Measurements from ENCODE around the gene SLC19A3.
"Not testable (repeated sequence)": the region's sequence is repeated elsewhere in the genome, so short reads cannot be mapped to it uniquely, and the experiment has no call there.

The SLC19A3 gene

DNA sequence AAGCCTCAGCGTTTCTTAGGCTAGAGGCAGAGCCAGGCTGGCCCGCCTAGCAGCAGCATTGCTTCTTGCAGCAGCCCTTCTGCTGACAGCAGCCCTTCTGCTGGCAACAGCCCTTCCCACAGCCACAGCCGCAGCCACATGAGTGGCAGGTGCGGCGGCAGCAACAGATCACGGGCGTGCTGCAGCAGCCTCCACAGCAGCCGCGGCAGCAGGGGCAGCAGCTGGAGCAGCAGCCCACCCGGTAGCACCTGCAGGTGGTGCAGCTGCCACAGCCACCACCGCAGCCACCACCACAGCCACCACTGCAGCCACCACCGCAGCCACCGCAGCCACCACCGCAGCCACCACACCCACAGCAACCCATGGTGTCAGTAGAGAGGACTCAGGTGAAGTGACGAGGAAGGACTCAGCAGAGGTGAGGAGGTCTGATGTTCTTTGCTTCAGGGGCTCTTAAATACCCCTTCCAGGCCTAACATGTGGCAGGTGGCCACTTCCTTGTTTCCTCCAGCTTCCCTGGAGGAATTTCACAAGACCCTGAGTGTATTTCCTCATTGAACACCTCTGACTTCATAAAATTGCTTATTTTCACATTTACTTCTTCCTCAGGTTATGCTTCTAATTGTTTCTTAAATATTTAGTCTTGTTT, 6.7 kb upstream of the SLC19A3 start, which contains the start of gene SCYGR6:
Gene SCYGR6, minus strand, starts transcription at position 364 of the 646 bp plus-strand sequence. Its CDS starts 0 bp downstream, at position 364.
- DNase-seq (ENCODE audit: low read depth in 1 of 2, low spot score in 1 of 2) = no peak
- no peak for TF ChIP-seq JUND (IDR thresholded peaks at IDR 0.05; ENCODE audit: low read depth)
- in situ Hi-C loops (cut with HindIII; ENCODE audit: low pct_unique_long_range_greater_than_20kb, low sequenced_read_pairs) = no loop called here

DNA sequence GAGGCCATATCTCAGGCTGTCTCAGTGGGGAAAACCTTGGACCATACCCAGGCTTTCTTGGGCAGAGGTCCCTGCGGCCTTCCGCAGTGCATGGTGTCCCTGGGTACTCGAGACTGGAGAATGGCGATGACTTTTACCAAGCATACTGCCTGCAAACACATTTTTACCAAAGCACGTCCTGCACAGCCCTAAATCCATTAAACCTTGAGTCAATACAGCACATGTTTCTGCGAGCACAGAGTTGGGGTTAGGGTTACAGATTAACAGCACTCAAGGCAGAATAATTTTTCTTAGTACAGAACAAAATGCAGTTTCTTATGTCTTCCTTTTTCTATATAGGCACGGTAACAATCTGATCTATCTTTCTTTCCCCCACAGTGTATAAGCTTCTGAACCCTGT, 5.0 kb upstream of the SLC19A3 start:
- DNase-seq (ENCODE audit: low read depth in 1 of 2, low spot score in 1 of 2); in situ Hi-C loops (cut with HindIII; ENCODE audit: low pct_unique_long_range_greater_than_20kb, low sequenced_read_pairs): not testable (repeated sequence)

DNA sequence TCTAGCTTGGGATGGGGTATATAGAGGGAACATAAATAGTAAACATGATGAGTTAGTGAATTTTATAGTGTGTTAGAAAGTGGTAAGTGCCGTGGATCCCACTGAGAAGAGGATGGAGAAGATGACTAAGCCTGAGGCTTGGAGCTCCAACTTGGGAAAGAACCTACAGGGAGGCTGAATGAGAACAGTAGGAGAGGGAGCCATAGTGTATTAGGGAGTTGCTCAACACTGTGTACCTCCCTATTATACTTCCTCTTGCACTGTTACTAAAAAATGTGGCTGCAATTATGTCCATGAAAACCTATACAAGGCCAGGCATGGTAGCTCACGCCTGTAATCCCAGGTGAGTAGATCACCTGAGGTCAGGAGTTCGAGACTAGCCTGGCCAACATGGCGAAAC, 2.9 kb upstream of the SLC19A3 start:
- in situ Hi-C loops (cut with HindIII; ENCODE audit: low pct_unique_long_range_greater_than_20kb, low sequenced_read_pairs) = no loop called here
- no peak for DNase-seq (ENCODE audit: low read depth in 1 of 2, low spot score in 1 of 2)
- TF ChIP-seq JUND (IDR thresholded peaks at IDR 0.05; ENCODE audit: low read depth) = no peak

DNA sequence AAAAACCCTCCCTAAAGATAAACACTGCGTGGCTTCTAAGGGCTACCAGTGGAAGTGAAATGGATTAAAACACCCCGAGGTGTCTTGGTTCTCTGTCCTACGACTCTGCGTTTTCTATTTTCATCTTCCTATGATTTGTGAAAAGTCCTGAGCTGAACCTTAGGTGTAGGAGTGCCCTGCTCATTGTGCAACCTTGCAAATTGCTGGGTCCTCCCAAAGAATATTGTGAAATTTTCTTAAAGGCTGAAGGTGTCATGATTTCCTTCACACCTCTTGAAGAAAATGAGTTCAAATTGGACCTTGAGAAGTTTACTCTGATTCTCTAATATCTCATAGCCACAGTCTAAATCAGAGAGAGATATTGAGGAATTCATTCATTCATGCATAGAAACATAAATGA, 1.8 kb upstream of the SLC19A3 start:
- TF ChIP-seq JUND (IDR thresholded peaks at IDR 0.05; ENCODE audit: low read depth) = no peak
- DNase-seq (ENCODE audit: low read depth in 1 of 2, low spot score in 1 of 2) = no peak
- in situ Hi-C loops (cut with HindIII; ENCODE audit: low pct_unique_long_range_greater_than_20kb, low sequenced_read_pairs) = no loop called here

DNA sequence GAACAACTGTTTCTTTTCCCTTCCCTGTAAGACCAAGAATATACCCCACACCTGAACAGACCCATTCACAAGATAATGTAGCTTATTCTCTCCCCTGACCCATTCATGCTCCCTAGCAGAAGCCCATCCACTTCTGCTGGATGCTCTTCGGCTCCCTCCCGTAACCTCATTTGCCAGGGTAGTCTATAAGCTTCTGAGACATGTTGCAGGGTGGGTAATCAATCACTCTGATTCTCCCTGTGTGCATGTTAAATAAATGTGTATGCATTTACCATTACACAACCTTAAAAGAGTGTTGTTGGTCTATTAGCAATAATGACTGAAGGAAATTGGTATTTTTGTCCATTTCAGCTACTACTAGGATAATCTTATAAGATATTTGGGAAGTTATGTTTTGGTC, 1.3 kb downstream of the SLC19A3 start:
- no peak for TF ChIP-seq JUND (IDR thresholded peaks at IDR 0.05; ENCODE audit: low read depth)
- DNase-seq (ENCODE audit: low read depth in 1 of 2, low spot score in 1 of 2) = no peak
- in situ Hi-C loops (cut with HindIII; ENCODE audit: low pct_unique_long_range_greater_than_20kb, low sequenced_read_pairs) = no loop called here

DNA sequence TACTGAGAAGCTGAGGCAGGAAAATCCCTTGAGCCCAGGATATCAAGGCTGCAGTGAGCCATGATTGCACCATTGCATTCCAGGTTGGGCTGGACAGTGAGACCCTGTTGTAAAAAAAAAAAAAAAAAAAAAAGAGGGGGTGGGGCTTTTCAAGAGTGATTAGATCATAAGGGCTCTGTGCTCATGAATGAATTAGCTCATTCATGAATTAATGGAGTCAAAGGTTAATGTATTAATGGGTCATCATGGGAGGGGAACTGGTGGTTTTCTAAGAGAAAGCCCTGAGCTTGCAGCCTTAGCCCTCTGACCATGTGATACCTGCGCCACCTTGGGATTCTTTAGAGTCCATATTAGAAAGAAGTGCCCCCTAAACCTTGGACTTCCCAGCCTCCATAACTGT, 4.5 kb downstream of the SLC19A3 start:
- no peak for TF ChIP-seq JUND (IDR thresholded peaks at IDR 0.05; ENCODE audit: low read depth)
- DNase-seq (ENCODE audit: low read depth in 1 of 2, low spot score in 1 of 2) = no peak
- in situ Hi-C loops (cut with HindIII; ENCODE audit: low pct_unique_long_range_greater_than_20kb, low sequenced_read_pairs) = no loop called here

DNA sequence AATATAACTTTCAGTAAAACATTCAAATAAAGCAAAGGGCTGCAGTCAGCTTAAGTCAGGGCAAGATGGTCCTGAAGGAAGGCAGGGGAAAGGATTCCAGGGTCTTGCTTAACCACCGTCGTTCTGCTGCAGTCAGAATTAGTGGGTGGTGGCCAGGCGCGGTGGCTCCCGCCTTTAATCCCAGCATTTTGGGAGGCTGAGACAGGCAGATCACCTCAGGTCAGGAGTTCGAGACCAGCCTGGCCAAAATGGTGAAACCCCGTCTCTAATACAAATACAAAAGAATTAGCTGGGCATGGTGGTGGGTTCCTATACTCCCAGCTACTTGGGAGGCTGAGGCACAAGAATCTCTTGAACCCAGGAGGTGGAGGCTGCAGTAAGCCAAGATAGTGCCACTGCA, 6.8 kb downstream of the SLC19A3 start:
- no peak for DNase-seq (ENCODE audit: low read depth in 1 of 2, low spot score in 1 of 2)
- in situ Hi-C loops (cut with HindIII; ENCODE audit: low pct_unique_long_range_greater_than_20kb, low sequenced_read_pairs) = no loop called here
- TF ChIP-seq JUND (IDR thresholded peaks at IDR 0.05; ENCODE audit: low read depth) = no peak

DNA sequence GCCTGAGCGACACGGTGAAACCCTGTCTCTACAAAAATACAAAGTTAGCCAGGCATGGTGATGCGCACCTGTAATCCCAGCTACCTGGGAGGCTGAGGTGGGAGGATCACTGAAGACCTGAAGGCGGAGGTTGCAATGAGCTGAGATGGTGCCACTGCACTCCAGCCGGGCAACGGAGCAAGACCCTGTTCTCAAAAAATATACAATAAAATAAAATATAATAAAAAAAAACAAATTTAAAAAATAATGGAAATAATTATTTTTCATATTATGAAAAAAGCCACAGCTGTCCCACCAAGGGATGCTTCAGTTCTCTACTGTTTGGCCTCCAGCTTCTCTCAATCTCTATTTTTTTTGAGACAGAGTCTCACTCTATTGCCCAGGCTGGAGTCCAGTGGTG, 10.4 kb downstream of the SLC19A3 start:
- DNase-seq (ENCODE audit: low read depth in 1 of 2, low spot score in 1 of 2) = no peak
- TF ChIP-seq JUND (IDR thresholded peaks at IDR 0.05; ENCODE audit: low read depth) = no peak
- in situ Hi-C loops (cut with HindIII; ENCODE audit: low pct_unique_long_range_greater_than_20kb, low sequenced_read_pairs) = no loop called here

DNA sequence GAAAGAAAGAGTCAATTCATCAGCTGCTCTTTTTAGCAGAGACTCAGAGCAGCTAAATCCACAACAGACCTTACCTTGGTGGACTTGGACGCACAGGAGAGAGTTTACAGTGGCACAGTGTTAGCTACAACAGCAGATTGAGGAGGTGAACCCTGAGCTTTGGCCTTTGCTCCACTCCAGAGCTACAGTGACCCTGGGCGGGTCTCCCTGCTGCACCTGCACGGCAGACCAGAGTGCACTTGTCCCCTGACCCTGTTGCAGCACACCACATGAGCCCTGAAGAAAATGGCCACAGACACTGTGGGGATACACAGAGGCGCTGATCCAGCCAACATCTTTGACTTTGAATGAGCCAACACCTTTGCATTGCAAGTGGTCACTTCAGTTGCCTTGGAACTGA, 11.0 kb downstream of the SLC19A3 start:
- in situ Hi-C loops (cut with HindIII; ENCODE audit: low pct_unique_long_range_greater_than_20kb, low sequenced_read_pairs) = no loop called here
- no peak for TF ChIP-seq JUND (IDR thresholded peaks at IDR 0.05; ENCODE audit: low read depth)
- no peak for DNase-seq (ENCODE audit: low read depth in 1 of 2, low spot score in 1 of 2)

DNA sequence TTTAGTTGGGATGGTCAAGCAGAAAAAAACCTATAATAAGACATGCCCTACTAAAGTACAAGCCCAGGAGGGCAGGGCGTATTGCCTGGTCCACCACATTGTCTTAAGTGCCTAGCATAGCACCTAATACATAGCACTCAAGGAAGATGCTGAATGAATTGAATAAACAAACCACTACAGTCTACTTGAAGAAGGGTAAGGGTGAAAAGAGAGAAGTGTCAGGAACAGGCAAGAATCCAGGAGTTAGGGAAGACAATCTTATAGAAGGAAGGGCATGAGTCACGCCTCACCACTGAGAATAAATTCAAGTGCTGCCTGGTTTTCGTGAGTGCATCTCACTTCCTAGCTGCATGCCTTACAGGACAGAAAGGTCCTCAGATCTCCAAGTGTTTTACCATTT, 13.9 kb downstream of the SLC19A3 start:
- TF ChIP-seq JUND (IDR thresholded peaks at IDR 0.05; ENCODE audit: low read depth) = no peak
- peak in 1 of 2 experiments; percentile 2 for DNase-seq (ENCODE audit: low read depth in 1 of 2, low spot score in 1 of 2)
- in situ Hi-C loops (cut with HindIII; ENCODE audit: low pct_unique_long_range_greater_than_20kb, low sequenced_read_pairs) = no loop called here

DNA sequence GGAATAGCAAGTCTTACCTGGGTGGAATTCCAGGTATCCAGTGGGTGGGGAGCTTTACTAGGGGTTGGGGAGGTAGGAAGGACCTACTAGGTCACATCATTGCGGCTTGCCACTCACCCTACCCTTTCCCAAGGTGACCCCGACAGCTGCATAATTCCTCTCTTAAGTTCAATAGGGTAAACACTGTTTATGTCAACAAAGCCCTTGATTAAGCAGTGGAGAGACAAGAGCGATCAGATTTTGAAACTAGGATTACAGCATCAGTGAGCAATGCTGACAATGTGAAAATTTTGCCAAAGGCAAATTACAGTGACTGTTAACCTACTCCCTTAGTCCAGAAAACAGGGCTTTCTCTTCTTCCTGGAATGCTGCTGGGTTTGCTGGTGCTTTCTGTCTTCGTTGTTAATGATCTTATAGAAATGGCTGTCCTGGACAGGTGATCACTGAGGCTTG, 14.5 kb downstream of the SLC19A3 start:
- peak; percentile 90 for TF ChIP-seq JUND (IDR thresholded peaks at IDR 0.05; ENCODE audit: low read depth)
- peak; percentile 33 to 81 for DNase-seq (ENCODE audit: low read depth in 1 of 2, low spot score in 1 of 2)
- in situ Hi-C loops (cut with HindIII; ENCODE audit: low pct_unique_long_range_greater_than_20kb, low sequenced_read_pairs) = no loop called here

DNA sequence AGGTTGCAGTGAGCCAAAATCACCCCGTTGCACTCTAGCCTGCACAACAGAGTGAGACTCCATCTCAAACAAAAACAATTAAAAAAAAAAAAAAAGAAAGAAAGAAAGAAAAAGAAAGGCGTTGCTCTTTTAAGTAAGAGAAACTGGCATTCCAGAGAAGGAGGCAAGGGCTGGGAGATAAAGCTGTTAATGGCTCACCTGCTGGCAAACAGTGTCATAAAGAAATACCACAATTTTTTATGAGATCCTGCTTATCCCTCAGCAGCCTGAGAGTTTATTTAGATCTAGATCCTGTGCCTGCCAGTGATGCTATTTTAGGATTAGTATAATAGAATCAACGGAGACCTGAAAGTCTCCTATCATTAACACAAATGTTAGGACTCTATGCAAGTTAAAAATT, 16.3 kb downstream of the SLC19A3 start:
- TF ChIP-seq JUND (IDR thresholded peaks at IDR 0.05; ENCODE audit: low read depth) = no peak
- DNase-seq (ENCODE audit: low read depth in 1 of 2, low spot score in 1 of 2) = no peak
- in situ Hi-C loops (cut with HindIII; ENCODE audit: low pct_unique_long_range_greater_than_20kb, low sequenced_read_pairs) = no loop called here

DNA sequence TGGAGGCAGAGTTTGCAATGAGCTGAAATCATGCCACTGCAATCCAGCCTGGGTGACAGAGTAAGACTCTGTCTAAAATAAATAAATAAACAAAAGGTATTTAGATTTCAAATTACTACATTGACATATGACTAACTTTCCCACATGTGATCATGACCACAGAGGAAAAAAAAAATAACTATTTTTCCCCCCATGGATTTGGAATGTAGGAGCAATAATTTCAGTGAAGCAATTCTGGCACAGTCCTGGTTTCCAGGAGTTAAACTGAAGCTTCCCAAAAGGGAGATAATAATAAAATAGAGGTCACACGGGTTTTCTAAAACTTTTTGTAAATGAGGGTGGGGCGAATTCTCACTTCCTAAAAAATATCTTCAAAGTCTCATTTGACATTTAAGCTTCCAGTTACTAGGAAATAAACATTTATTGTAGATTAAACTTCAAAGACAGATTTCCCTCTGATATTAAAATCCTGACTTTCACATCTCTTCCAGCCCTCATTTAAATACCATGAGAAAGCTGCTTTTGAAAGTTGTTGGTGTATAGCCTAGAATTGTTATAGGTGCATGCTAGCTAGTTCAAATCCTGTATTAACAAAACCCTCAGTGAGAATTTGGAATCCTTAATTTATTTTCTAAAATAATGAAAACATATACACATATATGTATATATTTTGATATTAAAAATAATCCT, 20.7 kb downstream of the SLC19A3 start:
- no peak for TF ChIP-seq JUND (IDR thresholded peaks at IDR 0.05; ENCODE audit: low read depth)
- no peak for DNase-seq (ENCODE audit: low read depth in 1 of 2, low spot score in 1 of 2)
- in situ Hi-C loops (cut with HindIII; ENCODE audit: low pct_unique_long_range_greater_than_20kb, low sequenced_read_pairs) = no loop called here

Data from T47D (cell line).